Measurements from ENCODE around the gene ARHGAP45. TPM values are rescaled to one million over a fixed set of nuclear protein-coding genes. Genes with fewer than 3 reads are reported as not detected.

The ARHGAP45 gene
- total and polyA plus RNA-seq, 2 experiments from 2014 or later: 24.7 to 71.8 TPM

DNA sequence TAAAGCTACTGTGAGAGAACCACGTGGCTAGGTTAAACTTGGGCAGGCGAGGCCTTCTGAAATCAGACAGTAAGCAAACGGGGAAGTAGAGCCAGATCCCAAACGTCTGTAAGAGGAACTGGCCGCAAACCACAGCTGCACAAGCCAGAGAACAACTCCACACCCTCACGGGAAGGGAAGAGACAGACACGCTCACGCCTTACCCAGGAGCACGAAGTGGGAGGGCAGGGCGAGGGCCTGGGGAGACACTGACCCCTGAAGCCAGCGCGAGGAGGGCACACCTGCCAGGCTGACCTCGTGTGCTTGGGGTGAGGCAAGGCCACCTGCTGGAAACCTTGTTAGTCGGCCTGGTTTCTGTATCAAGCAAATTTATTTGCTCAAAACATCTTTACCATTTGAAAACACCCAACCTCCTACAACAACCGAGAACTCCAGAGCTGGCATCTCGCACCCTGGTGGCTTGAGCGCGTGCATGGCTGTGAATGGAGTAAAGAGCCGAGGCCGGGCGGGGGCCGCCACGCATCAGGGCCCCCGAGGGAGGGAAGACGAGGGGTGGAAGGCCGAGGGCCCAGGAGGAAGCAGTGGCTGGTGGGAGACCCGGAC is 20.9 kb downstream of the ARHGAP45 start:
- Histone ChIP-seq H3K27me3 (ENCODE audit: insufficient read depth) (no peaks in the 10 kb centered on the region), H2AFZ (no peak overlapping the region), H3K79me2 (replicated peaks; ENCODE audit: insufficient read depth) (peaks cover 1% of the 10 kb centered on the region), H3K9me2 (ENCODE audit: insufficient read depth) (no peaks in the 10 kb centered on the region), H3K36me3 (ENCODE audit: insufficient read depth) (peaks cover 9% of the 10 kb centered on the region; the same call in 1 of the 2 replicates), H3K4me3 (no peak overlapping the region), H4K20me1 (replicated peaks; ENCODE audit: insufficient read depth) (peaks cover 9% of the 10 kb centered on the region), H3K4me1 (ENCODE audit: insufficient read depth) (no peaks in the 10 kb centered on the region), H3F3A (replicated peaks; ENCODE audit: low read depth) (peaks cover 32% of the 10 kb centered on the region; the same call in 1 of the 2 replicates), H3K4me2 (no peak overlapping the region), H3K27ac (ENCODE audit: low read depth) (0 out of 2 replicates have a peak overlapping the region, but pooled peaks have one; percentile 45)
- Mint-ChIP-seq H3K4me3 (no peak overlapping the region; the same call in 2 of the 3 replicates), H3K27ac (no peak overlapping the region), H3K9me3 (no peaks in the 10 kb centered on the region; the same call in 2 of the 3 replicates), H3K27me3 (ENCODE audit: insufficient read depth, low read depth, poor library complexity) (peaks cover 16% of the 10 kb centered on the region), H3K36me3 (ENCODE audit: low read depth) (peaks cover 56% of the 10 kb centered on the region), H3K4me1 (no peaks in the 10 kb centered on the region)
- ATAC-seq (no peak), DNase-seq (ENCODE audit: low spot score) (no peak)
- TF ChIP-seq JUNB (IDR thresholded peaks at IDR 0.05; ENCODE audit: unreplicated experiment) (no peak), CREB1 (CRISPR knock-in tag; IDR thresholded peaks at IDR 0.05; ENCODE audit: low read depth) (no peak), ZNF114 (CRISPR knock-in tag; IDR thresholded peaks at IDR 0.05) (no peak), NANOG (IDR thresholded peaks at IDR 0.05; ENCODE audit: borderline replicate concordance) (no peak), EZH2phosphoT487 (IDR thresholded peaks at IDR 0.05; ENCODE audit: unreplicated experiment) (no peak), ZNF331 (CRISPR knock-in tag; IDR thresholded peaks at IDR 0.05; ENCODE audit: low read depth) (no peak), EZH2 (IDR thresholded peaks at IDR 0.05; ENCODE audit: low read depth, unreplicated experiment) (no peak), POLR2AphosphoS5 (IDR thresholded peaks at IDR 0.05; ENCODE audit: low read depth) (no peak), STAT1 (IDR thresholded peaks at IDR 0.05; ENCODE audit: unreplicated experiment) (no peak)
- TF ChIP-seq, protein P1, sequence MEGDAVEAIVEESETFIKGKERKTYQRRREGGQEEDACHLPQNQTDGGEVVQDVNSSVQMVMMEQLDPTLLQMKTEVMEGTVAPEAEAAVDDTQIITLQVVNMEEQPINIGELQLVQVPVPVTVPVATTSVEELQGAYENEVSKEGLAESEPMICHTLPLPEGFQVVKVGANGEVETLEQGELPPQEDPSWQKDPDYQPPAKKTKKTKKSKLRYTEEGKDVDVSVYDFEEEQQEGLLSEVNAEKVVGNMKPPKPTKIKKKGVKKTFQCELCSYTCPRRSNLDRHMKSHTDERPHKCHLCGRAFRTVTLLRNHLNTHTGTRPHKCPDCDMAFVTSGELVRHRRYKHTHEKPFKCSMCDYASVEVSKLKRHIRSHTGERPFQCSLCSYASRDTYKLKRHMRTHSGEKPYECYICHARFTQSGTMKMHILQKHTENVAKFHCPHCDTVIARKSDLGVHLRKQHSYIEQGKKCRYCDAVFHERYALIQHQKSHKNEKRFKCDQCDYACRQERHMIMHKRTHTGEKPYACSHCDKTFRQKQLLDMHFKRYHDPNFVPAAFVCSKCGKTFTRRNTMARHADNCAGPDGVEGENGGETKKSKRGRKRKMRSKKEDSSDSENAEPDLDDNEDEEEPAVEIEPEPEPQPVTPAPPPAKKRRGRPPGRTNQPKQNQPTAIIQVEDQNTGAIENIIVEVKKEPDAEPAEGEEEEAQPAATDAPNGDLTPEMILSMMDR (conservative IDR thresholded peaks at IDR 0.05; ENCODE audit: low read depth in 2 of 2): no peak
- TF ChIP-seq, protein P2, sequence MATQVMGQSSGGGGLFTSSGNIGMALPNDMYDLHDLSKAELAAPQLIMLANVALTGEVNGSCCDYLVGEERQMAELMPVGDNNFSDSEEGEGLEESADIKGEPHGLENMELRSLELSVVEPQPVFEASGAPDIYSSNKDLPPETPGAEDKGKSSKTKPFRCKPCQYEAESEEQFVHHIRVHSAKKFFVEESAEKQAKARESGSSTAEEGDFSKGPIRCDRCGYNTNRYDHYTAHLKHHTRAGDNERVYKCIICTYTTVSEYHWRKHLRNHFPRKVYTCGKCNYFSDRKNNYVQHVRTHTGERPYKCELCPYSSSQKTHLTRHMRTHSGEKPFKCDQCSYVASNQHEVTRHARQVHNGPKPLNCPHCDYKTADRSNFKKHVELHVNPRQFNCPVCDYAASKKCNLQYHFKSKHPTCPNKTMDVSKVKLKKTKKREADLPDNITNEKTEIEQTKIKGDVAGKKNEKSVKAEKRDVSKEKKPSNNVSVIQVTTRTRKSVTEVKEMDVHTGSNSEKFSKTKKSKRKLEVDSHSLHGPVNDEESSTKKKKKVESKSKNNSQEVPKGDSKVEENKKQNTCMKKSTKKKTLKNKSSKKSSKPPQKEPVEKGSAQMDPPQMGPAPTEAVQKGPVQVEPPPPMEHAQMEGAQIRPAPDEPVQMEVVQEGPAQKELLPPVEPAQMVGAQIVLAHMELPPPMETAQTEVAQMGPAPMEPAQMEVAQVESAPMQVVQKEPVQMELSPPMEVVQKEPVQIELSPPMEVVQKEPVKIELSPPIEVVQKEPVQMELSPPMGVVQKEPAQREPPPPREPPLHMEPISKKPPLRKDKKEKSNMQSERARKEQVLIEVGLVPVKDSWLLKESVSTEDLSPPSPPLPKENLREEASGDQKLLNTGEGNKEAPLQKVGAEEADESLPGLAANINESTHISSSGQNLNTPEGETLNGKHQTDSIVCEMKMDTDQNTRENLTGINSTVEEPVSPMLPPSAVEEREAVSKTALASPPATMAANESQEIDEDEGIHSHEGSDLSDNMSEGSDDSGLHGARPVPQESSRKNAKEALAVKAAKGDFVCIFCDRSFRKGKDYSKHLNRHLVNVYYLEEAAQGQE (IDR thresholded peaks at IDR 0.05; ENCODE audit: unreplicated experiment): no peak
- TF ChIP-seq, protein P3, sequence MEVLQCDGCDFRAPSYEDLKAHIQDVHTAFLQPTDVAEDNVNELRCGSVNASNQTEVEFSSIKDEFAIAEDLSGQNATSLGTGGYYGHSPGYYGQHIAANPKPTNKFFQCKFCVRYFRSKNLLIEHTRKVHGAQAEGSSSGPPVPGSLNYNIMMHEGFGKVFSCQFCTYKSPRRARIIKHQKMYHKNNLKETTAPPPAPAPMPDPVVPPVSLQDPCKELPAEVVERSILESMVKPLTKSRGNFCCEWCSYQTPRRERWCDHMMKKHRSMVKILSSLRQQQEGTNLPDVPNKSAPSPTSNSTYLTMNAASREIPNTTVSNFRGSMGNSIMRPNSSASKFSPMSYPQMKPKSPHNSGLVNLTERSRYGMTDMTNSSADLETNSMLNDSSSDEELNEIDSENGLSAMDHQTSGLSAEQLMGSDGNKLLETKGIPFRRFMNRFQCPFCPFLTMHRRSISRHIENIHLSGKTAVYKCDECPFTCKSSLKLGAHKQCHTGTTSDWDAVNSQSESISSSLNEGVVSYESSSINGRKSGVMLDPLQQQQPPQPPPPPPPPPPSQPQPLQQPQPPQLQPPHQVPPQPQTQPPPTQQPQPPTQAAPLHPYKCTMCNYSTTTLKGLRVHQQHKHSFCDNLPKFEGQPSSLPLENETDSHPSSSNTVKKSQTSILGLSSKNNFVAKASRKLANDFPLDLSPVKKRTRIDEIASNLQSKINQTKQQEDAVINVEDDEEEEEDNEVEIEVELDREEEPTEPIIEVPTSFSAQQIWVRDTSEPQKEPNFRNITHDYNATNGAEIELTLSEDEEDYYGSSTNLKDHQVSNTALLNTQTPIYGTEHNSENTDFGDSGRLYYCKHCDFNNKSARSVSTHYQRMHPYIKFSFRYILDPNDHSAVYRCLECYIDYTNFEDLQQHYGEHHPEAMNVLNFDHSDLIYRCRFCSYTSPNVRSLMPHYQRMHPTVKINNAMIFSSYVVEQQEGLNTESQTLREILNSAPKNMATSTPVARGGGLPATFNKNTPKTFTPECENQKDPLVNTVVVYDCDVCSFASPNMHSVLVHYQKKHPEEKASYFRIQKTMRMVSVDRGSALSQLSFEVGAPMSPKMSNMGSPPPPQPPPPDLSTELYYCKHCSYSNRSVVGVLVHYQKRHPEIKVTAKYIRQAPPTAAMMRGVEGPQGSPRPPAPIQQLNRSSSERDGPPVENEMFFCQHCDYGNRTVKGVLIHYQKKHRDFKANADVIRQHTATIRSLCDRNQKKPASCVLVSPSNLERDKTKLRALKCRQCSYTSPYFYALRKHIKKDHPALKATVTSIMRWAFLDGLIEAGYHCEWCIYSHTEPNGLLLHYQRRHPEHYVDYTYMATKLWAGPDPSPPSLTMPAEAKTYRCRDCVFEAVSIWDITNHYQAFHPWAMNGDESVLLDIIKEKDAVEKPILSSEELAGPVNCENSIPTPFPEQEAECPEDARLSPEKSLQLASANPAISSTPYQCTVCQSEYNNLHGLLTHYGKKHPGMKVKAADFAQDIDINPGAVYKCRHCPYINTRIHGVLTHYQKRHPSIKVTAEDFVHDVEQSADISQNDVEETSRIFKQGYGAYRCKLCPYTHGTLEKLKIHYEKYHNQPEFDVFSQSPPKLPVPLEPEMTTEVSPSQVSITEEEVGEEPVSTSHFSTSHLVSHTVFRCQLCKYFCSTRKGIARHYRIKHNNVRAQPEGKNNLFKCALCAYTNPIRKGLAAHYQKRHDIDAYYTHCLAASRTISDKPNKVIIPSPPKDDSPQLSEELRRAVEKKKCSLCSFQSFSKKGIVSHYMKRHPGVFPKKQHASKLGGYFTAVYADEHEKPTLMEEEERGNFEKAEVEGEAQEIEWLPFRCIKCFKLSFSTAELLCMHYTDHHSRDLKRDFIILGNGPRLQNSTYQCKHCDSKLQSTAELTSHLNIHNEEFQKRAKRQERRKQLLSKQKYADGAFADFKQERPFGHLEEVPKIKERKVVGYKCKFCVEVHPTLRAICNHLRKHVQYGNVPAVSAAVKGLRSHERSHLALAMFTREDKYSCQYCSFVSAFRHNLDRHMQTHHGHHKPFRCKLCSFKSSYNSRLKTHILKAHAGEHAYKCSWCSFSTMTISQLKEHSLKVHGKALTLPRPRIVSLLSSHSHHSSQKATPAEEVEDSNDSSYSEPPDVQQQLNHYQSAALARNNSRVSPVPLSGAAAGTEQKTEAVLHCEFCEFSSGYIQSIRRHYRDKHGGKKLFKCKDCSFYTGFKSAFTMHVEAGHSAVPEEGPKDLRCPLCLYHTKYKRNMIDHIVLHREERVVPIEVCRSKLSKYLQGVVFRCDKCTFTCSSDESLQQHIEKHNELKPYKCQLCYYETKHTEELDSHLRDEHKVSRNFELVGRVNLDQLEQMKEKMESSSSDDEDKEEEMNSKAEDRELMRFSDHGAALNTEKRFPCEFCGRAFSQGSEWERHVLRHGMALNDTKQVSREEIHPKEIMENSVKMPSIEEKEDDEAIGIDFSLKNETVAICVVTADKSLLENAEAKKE (CRISPR knock-in tag; IDR thresholded peaks at IDR 0.05): no peak
- TF ChIP-seq, protein P4, sequence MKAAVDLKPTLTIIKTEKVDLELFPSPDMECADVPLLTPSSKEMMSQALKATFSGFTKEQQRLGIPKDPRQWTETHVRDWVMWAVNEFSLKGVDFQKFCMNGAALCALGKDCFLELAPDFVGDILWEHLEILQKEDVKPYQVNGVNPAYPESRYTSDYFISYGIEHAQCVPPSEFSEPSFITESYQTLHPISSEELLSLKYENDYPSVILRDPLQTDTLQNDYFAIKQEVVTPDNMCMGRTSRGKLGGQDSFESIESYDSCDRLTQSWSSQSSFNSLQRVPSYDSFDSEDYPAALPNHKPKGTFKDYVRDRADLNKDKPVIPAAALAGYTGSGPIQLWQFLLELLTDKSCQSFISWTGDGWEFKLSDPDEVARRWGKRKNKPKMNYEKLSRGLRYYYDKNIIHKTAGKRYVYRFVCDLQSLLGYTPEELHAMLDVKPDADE (IDR thresholded peaks at IDR 0.05): no peak
